Neural cell (in vitro differentiated cells): ENCODE data around the gene ATPAF2. TPM values are rescaled to one million over a fixed set of nuclear protein-coding genes. Genes with fewer than 3 reads are reported as not detected.
A peak's percentile ranks its signal among the peaks of the same experiment; 100 is the strongest.

Experiments
- H2AFZ ChIP-seq: fragments of 200-600, 300-800 bp; sonication (generic), shearing (Covaris generic); 2 replicates; pipeline ENCODE4 v1.6.0; 2014; ENCODE audit warnings: low read depth, mild to moderate bottlenecking, antibody characterized with exemption, low read length, moderate library complexity
- H3F3A ChIP-seq: fragments of 200-600 bp; shearing (Covaris generic); 2 replicates; pipeline ENCODE4 v1.6.1; 2016; ENCODE audit warnings: mild to moderate bottlenecking, moderate library complexity, mixed read lengths, antibody characterized with exemption, low read length; ENCODE audit not compliant: insufficient read depth, poor library complexity, severe bottlenecking
- H3K27ac ChIP-seq: fragments of 200-600, 300-800 bp; sonication (generic), shearing (Covaris generic); 2 replicates; pipeline ENCODE4 v1.5.1; 2014; ENCODE audit warnings: mild to moderate bottlenecking, low read length, moderate library complexity
- H3K27me3 ChIP-seq: fragments of 300-800, 200-600 bp; sonication (generic), shearing (Covaris generic); 2 replicates; pipeline ENCODE4 v1.6.0; 2014; ENCODE audit warnings: mild to moderate bottlenecking, low read depth, low read length, moderate library complexity; ENCODE audit not compliant: insufficient read depth
- H3K36me3 ChIP-seq: fragments of 300-800, 200-600 bp; sonication (generic), shearing (Covaris generic); 2 replicates; pipeline ENCODE4 v1.5.1; 2014; ENCODE audit warnings: mild to moderate bottlenecking, antibody characterized with exemption, low read length, moderate library complexity; ENCODE audit not compliant: insufficient read depth
- H3K4me2 ChIP-seq: fragments of 300-800, 200-600 bp; sonication (generic), shearing (Covaris generic); 2 replicates; pipeline ENCODE4 v1.6.0; 2014; ENCODE audit warnings: mild to moderate bottlenecking, low read length
- H3K4me3 ChIP-seq: fragments of 300-800, 200-600 bp; sonication (generic), shearing (Covaris generic); 2 replicates; pipeline ENCODE4 v1.5.1; 2014; ENCODE audit warnings: mild to moderate bottlenecking, low read length, moderate library complexity
- H3K79me2 ChIP-seq: fragments of 200-600 bp; shearing (Covaris generic); replicated peaks from 2 replicates; pipeline ENCODE4 v1.6.0; 2014; ENCODE audit warnings: mild to moderate bottlenecking, low read length, moderate library complexity; ENCODE audit not compliant: insufficient read depth
- H3K9ac ChIP-seq: fragments of 300-800, 200-600 bp; sonication (generic), shearing (Covaris generic); 2 replicates; pipeline ENCODE4 v1.6.1; 2016; ENCODE audit warnings: mild to moderate bottlenecking, low read length, mixed read lengths
- H3K9me2 ChIP-seq: fragments of 200-600 bp; shearing (Covaris generic); 2 replicates; pipeline ENCODE4 v1.6.1; 2016; ENCODE audit warnings: mild to moderate bottlenecking, low read length, mixed read lengths; ENCODE audit not compliant: insufficient read depth
- H3K9me3 ChIP-seq: fragments of 200-600, 300-800 bp; sonication (generic), shearing (Covaris generic); 2 replicates; pipeline ENCODE4 v1.6.1; 2016; ENCODE audit warnings: mild to moderate bottlenecking, mixed run types, low read length, moderate library complexity, mixed read lengths
- H4K20me1 ChIP-seq: fragments of 200-600 bp; shearing (Covaris generic); 2 replicates; pipeline ENCODE4 v1.6.1; 2016; ENCODE audit warnings: mild to moderate bottlenecking, mixed run types; ENCODE audit not compliant: insufficient read depth
- CTCF ChIP-seq: fragments of 450-650 bp; IDR thresholded peaks from 2 replicates; pipeline ENCODE4 v1.5.1; 2014; ENCODE audit warnings: antibody characterized with exemption, mild to moderate bottlenecking, moderate library complexity; ENCODE audit not compliant: poor library complexity, severe bottlenecking
- EP300 ChIP-seq: fragments of 450-650 bp; conservative IDR thresholded peaks from 2 replicates; pipeline ENCODE4 v1.6.1; 2014; ENCODE audit warnings: antibody characterized with exemption, mild to moderate bottlenecking, moderate library complexity; ENCODE audit not compliant: poor library complexity, severe bottlenecking
- EZH2 ChIP-seq: fragments of 200-600, 300-800 bp; shearing (Covaris generic), sonication (generic); IDR thresholded peaks from 2 replicates; pipeline ENCODE4 v1.6.1; 2014; ENCODE audit warnings: antibody characterized with exemption, low read length, borderline replicate concordance, mild to moderate bottlenecking; ENCODE audit not compliant: insufficient read depth, poor library complexity, severe bottlenecking
- MXI1 ChIP-seq: fragments of 450-650 bp; conservative IDR thresholded peaks from 2 replicates; pipeline ENCODE4 v1.6.1; 2014; ENCODE audit warnings: antibody characterized with exemption, mild to moderate bottlenecking; ENCODE audit not compliant: poor library complexity, severe bottlenecking
- POLR2AphosphoS5 ChIP-seq: IDR thresholded peaks from 2 replicates; pipeline ENCODE4 v1.6.1; 2012
- RAD21 ChIP-seq: fragments of 450-650 bp; conservative IDR thresholded peaks from 2 replicates; pipeline ENCODE4 v1.6.1; 2014; ENCODE audit warnings: antibody characterized with exemption, mild to moderate bottlenecking, moderate library complexity
- SMC3 ChIP-seq: fragments of 450-650 bp; conservative IDR thresholded peaks from 2 replicates; pipeline ENCODE4 v1.6.1; 2014; ENCODE audit warnings: antibody characterized with exemption, mild to moderate bottlenecking, moderate library complexity; ENCODE audit not compliant: poor library complexity
- TAF1 ChIP-seq: IDR thresholded peaks from 2 replicates; pipeline ENCODE4 v1.6.1; 2012; ENCODE audit warnings: low read depth
- polyA plus RNA-seq: library from polyadenylated mRNA; depleted of rRNA; stranded (reverse); fragments of >200 nt; gene quantifications from 2 replicates; pipeline ENCODE4 v1.2.3, GENCODE V29; 2014
- TF ChIP-seq, protein P1 (sequence below): IDR thresholded peaks from 2 replicates; pipeline ENCODE4 v1.6.1; 2012; ENCODE audit warnings: borderline replicate concordance

The ATPAF2 gene
- polyA plus RNA-seq, 1 donor from 2014 or later, result 33.3 TPM

DNA sequence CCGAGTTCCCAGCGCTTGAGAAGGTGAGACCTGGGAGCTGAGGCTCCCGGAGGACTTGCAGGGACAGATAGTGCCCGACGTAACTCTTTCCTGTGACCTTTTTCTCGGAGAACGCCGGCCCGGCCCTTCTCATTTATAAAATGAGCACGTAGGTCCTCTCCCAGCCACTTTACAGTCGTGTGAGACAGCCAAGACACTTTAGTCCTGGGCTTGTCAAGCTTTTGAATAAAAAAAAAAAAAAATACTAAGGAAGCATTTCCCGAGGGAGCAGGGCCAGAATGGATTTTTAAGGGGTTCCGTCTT is 66.1 kb downstream of the ATPAF2 start:
- H3K9ac ChIP-seq, result peak overlapping the region; percentile 35
- no peaks in the 10 kb centered on the region for H4K20me1 ChIP-seq
- H3K9me3 ChIP-seq, result no peaks in the 10 kb centered on the region
- H3K27me3 ChIP-seq, result no peaks in the 10 kb centered on the region
- peak; percentile 59 for TF ChIP-seq RAD21
- TF ChIP-seq MXI1, result peak; percentile 98
- TF ChIP-seq SMC3, result peak; percentile 60
- no peak for TF ChIP-seq POLR2AphosphoS5
- peak overlapping the region; percentile 65 for H3K4me3 ChIP-seq
- peaks cover 29% of the 10 kb centered on the region for H3K79me2 ChIP-seq
- H3F3A ChIP-seq, result no peaks in the 10 kb centered on the region
- no peak overlapping the region for H3K27ac ChIP-seq
- H2AFZ ChIP-seq, result no peak overlapping the region
- H3K36me3 ChIP-seq, result no peaks in the 10 kb centered on the region
- peak overlapping the region; percentile 66 for H3K4me2 ChIP-seq
- no peaks in the 10 kb centered on the region for H3K9me2 ChIP-seq

- H3K9me3 ChIP-seq, result no peaks in the 10 kb centered on the region
- H3K27ac ChIP-seq, result peak within 1 kb of the TSS; percentile 53
- H3F3A ChIP-seq, result no peaks in the 10 kb centered on the region
- no peaks in the 10 kb centered on the region for H4K20me1 ChIP-seq
- peaks cover 29% of the 10 kb centered on the region for H3K79me2 ChIP-seq
- no peak within 1 kb of the TSS for H2AFZ ChIP-seq
- no peaks in the 10 kb centered on the region for H3K27me3 ChIP-seq
- no peaks in the 10 kb centered on the region for H3K9me2 ChIP-seq
- H3K4me2 ChIP-seq, result peak within 1 kb of the TSS; percentile 99
- TF ChIP-seq SMC3 (peak; percentile 72), RAD21 (peak; percentile 68), POLR2AphosphoS5 (peak; percentile 94), MXI1 (no peak), TAF1 (peak; percentile 48), EP300 (peak; percentile 41), CTCF (peak; percentile 52), EZH2 (no peak)
- TF ChIP-seq, protein P1, sequence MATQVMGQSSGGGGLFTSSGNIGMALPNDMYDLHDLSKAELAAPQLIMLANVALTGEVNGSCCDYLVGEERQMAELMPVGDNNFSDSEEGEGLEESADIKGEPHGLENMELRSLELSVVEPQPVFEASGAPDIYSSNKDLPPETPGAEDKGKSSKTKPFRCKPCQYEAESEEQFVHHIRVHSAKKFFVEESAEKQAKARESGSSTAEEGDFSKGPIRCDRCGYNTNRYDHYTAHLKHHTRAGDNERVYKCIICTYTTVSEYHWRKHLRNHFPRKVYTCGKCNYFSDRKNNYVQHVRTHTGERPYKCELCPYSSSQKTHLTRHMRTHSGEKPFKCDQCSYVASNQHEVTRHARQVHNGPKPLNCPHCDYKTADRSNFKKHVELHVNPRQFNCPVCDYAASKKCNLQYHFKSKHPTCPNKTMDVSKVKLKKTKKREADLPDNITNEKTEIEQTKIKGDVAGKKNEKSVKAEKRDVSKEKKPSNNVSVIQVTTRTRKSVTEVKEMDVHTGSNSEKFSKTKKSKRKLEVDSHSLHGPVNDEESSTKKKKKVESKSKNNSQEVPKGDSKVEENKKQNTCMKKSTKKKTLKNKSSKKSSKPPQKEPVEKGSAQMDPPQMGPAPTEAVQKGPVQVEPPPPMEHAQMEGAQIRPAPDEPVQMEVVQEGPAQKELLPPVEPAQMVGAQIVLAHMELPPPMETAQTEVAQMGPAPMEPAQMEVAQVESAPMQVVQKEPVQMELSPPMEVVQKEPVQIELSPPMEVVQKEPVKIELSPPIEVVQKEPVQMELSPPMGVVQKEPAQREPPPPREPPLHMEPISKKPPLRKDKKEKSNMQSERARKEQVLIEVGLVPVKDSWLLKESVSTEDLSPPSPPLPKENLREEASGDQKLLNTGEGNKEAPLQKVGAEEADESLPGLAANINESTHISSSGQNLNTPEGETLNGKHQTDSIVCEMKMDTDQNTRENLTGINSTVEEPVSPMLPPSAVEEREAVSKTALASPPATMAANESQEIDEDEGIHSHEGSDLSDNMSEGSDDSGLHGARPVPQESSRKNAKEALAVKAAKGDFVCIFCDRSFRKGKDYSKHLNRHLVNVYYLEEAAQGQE, result peak; percentile 47
- H3K36me3 ChIP-seq, result no peaks in the 10 kb centered on the region
- peak within 1 kb of the TSS; percentile 85 for H3K9ac ChIP-seq
- H3K4me3 ChIP-seq, result peak within 1 kb of the TSS; percentile 96
These were observed 66.6 kb downstream of the ATPAF2 start, which contains the start of the genes DRC3 and TOM1L2 for GRCh38 chr17:17972126-17972951. DRC3 (plus strand) TSS chr17:17972862; CDS start chr17:17977599, 4,737 bp downstream. TOM1L2 (minus strand) TSS chr17:17972400; CDS start chr17:17972313, 87 bp downstream.
